GM21390 (cell line): ENCODE measurements around the gene CLIP1.
"Not testable (repeated sequence)": the region's sequence is repeated elsewhere in the genome, so short reads cannot be mapped to it uniquely, and the experiment has no call there.

Experiments used
- ATAC-seq: cut with Tn5 transposase; IDR thresholded peaks from one replicate; pipeline ENCODE4 v1.9.1; 2021; ENCODE audit not compliant: unreplicated experiment

The CLIP1 gene

GRCh38 chr12:122437656-122438121 lies 15.2 kb upstream of the CLIP1 start:
- no peak for ATAC-seq

GRCh38 chr12:122435186-122435585 lies 12.7 kb upstream of the CLIP1 start:
- ATAC-seq, result no peak

- ATAC-seq, result not testable (repeated sequence)
Measured at GRCh38 chr12:122429043-122429442, 6.6 kb upstream of the CLIP1 start.

GRCh38 chr12:122427403-122427802 lies 4.9 kb upstream of the CLIP1 start:
- ATAC-seq, result no peak

- no peak for ATAC-seq
Measured at GRCh38 chr12:122423258-122424165, 1.0 kb upstream of the CLIP1 start.

GRCh38 chr12:122422730-122423257 lies 325 bp upstream of the CLIP1 start:
- ATAC-seq, result peak; percentile 5

- no peak for ATAC-seq
Measured at GRCh38 chr12:122421187-122421820, 1.2 kb downstream of the CLIP1 start.

- ATAC-seq, result no peak
Measured at GRCh38 chr12:122420471-122421162, 1.9 kb downstream of the CLIP1 start.

GRCh38 chr12:122419094-122419493 lies 3.4 kb downstream of the CLIP1 start:
- not testable (repeated sequence) for ATAC-seq

- ATAC-seq, result not testable (repeated sequence)
Measured at GRCh38 chr12:122415665-122416064, 6.8 kb downstream of the CLIP1 start.

- no peak for ATAC-seq
Measured at GRCh38 chr12:122413516-122414404, 8.7 kb downstream of the CLIP1 start.

- ATAC-seq, result no peak
Measured at GRCh38 chr12:122412851-122413433, 9.5 kb downstream of the CLIP1 start.

GRCh38 chr12:122411537-122411936 lies 10.9 kb downstream of the CLIP1 start:
- no peak for ATAC-seq

GRCh38 chr12:122407208-122407607 lies 15.3 kb downstream of the CLIP1 start:
- ATAC-seq, result no peak

- ATAC-seq, result no peak
Measured at GRCh38 chr12:122406701-122407164, 15.7 kb downstream of the CLIP1 start.

GRCh38 chr12:122403831-122404230 lies 18.6 kb downstream of the CLIP1 start:
- no peak for ATAC-seq

- ATAC-seq, result peak; percentile 46
Measured at GRCh38 chr12:122403115-122403770, 19.2 kb downstream of the CLIP1 start.

- no peak for ATAC-seq
Measured at GRCh38 chr12:122402264-122402663, 20.2 kb downstream of the CLIP1 start.
